Measurements from ENCODE around the gene SF3B6. TPM values are rescaled to one million over a fixed set of nuclear protein-coding genes. Genes with fewer than 3 reads are reported as not detected.
"Not testable (repeated sequence)": the region's sequence is repeated elsewhere in the genome, so short reads cannot be mapped to it uniquely, and the experiment has no call there.

The SF3B6 gene
- total RNA-seq, 1 experiment from 2014 or later, result 123 TPM

DNA sequence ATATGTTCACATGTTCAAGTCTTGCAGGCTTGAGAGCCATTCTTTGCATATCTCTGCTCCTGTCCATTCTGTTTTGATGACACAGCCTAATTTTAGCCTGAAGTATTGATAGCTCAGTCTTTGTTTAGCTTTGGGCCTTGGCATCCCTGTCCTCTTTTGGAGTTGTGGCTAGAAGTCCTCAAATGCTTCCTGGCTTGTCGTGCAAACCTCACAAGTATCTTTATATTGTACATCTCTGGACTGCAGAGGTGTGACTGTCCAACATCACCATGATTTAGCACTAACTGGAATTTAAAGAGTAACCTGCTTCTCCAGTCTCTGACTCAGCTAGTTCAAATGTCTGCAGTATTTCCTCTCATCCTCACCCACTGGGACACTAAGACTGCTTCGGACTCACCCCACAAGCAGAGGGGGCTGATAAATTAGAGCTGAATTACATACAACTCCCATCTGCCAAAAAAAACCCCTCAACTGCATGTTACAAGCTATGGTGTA lies 35.3 kb upstream of the SF3B6 start:
- Histone ChIP-seq H3K4me2 (peak overlapping the region; percentile 64), H3K79me2 (ENCODE audit: low read depth) (no peaks in the 10 kb centered on the region), H3K36me3 (ENCODE audit: low read depth) (no peaks in the 10 kb centered on the region), H3F3A (ENCODE audit: insufficient read depth, low read depth) (peaks cover 30% of the 10 kb centered on the region), H3K27ac (peak overlapping the region; percentile 92), H3K4me1 (replicated peaks; ENCODE audit: insufficient read depth) (peaks cover 45% of the 10 kb centered on the region), H4K20me1 (ENCODE audit: insufficient read depth) (no peaks in the 10 kb centered on the region), H2AFZ (peak overlapping the region; percentile 59; the same call in 1 of the 2 replicates), H3K9me2 (ENCODE audit: insufficient read depth) (no peaks in the 10 kb centered on the region), H3K4me3 (no peak overlapping the region), H3K9me3 (ENCODE audit: insufficient read depth, low read depth) (peaks cover 31% of the 10 kb centered on the region), H3K27me3 (ENCODE audit: insufficient read depth, low read depth) (no peaks in the 10 kb centered on the region)
- no peak for TF ChIP-seq EZH2 (IDR thresholded peaks at IDR 0.05; ENCODE audit: low read depth)
- no peak for TF ChIP-seq CTCF (conservative IDR thresholded peaks at IDR 0.05)
- ChIA-PET CTCF (interaction anchor here (0.6 to 0.9 kb wide), 3 partner anchors 27 to 184 kb away, joined by 3 to 6 read pairs (median 5); partner anchors contain the start of gene TP53I3), POLR2A (ENCODE audit: unreplicated experiment) (interaction anchor here (0.5 to 1.8 kb wide), 7 partner anchors 11 to 115 kb away, joined by 4 to 60 read pairs (median 9); partner anchors contain the start of genes PFN4, SF3B6 and TP53I3)
- DNase-seq, result peak; percentile 49 to 87
- BruUV-seq (replicated peaks), result no TSS peak
- intact Hi-C loops (cut with micrococcal nuclease; ENCODE audit: unreplicated experiment), result loop anchor here (1.0 kb wide), 1 partner anchor 35 kb away; the partner anchor contains the start of gene SF3B6

GRCh38 chr2:24110660-24111303 lies 34.7 kb upstream of the SF3B6 start:
- Histone ChIP-seq H3F3A (ENCODE audit: insufficient read depth, low read depth) (peaks cover 35% of the 10 kb centered on the region), H3K4me3 (no peak overlapping the region), H3K36me3 (ENCODE audit: low read depth) (no peaks in the 10 kb centered on the region), H3K4me2 (peak overlapping the region; percentile 64), H2AFZ (no peak overlapping the region), H3K27ac (peak overlapping the region; percentile 92), H3K27me3 (ENCODE audit: insufficient read depth, low read depth) (no peaks in the 10 kb centered on the region), H3K9me3 (ENCODE audit: insufficient read depth, low read depth) (peaks cover 31% of the 10 kb centered on the region), H3K9me2 (ENCODE audit: insufficient read depth) (no peaks in the 10 kb centered on the region), H4K20me1 (ENCODE audit: insufficient read depth) (no peaks in the 10 kb centered on the region), H3K79me2 (ENCODE audit: low read depth) (no peaks in the 10 kb centered on the region), H3K4me1 (replicated peaks; ENCODE audit: insufficient read depth) (peaks cover 48% of the 10 kb centered on the region)
- TSS peak; percentile 78 for BruUV-seq (replicated peaks)
- ChIA-PET POLR2A (ENCODE audit: unreplicated experiment) (interaction anchor here (0.5 to 1.8 kb wide), 6 partner anchors 12 to 307 kb away, joined by 4 to 9 read pairs (median 6); partner anchors contain the start of genes PFN4 and TP53I3), CTCF (interaction anchor here (0.6 to 0.9 kb wide), 2 partner anchors 27 to 183 kb away, joined by 5 to 6 read pairs; partner anchors contain the start of gene TP53I3)
- no peak for TF ChIP-seq EZH2 (IDR thresholded peaks at IDR 0.05; ENCODE audit: low read depth)
- TF ChIP-seq CTCF (conservative IDR thresholded peaks at IDR 0.05), result no peak
- intact Hi-C loops (cut with micrococcal nuclease; ENCODE audit: unreplicated experiment), result loop anchor here (1.0 kb wide), 1 partner anchor 34 kb away; the partner anchor contains the start of gene SF3B6
- peak; percentile 10 to 51 for DNase-seq

DNA sequence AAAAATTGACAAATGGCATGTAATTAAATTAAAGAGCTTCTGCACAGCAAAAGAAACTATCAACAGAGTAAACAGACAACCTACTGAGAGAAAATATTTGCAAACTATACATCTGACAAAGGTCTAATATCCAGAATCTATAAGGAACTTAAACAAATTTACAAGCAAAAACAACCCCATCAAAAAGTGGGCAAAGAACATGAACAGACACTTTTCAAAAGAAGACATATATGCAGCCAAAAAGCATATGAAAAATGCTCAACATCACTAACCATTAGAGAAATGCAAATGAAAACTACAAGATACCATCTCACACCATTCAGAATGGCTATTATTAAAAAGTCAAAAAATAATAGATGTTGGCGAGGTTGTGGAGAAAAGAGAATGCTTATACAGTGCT lies 33.3 kb upstream of the SF3B6 start:
- H3K4me2 ChIP-seq; H3K27me3 ChIP-seq (ENCODE audit: insufficient read depth, low read depth); H2AFZ ChIP-seq; H3K79me2 ChIP-seq (ENCODE audit: low read depth); H3K36me3 ChIP-seq (ENCODE audit: low read depth); BruUV-seq (replicated peaks); intact Hi-C loops (cut with micrococcal nuclease; ENCODE audit: unreplicated experiment); H3K4me3 ChIP-seq; H4K20me1 ChIP-seq (ENCODE audit: insufficient read depth); H3K27ac ChIP-seq; H3K9me2 ChIP-seq (ENCODE audit: insufficient read depth); DNase-seq: not testable (repeated sequence)
- CTCF ChIA-PET, result interaction anchor here (0.6 kb wide), 1 partner anchor 25 kb away, joined by 3 read pairs; no protein-coding TSS in a partner anchor
- Histone ChIP-seq H3K9me3 (ENCODE audit: insufficient read depth, low read depth) (peaks cover 23% of the 10 kb centered on the region), H3K4me1 (replicated peaks; ENCODE audit: insufficient read depth) (peaks cover 52% of the 10 kb centered on the region), H3F3A (ENCODE audit: insufficient read depth, low read depth) (peaks cover 27% of the 10 kb centered on the region)
- POLR2A ChIA-PET (ENCODE audit: unreplicated experiment), result interaction anchor here (0.6 to 0.7 kb wide), 2 partner anchors 74 to 112 kb away, joined by 3 to 8 read pairs; no protein-coding TSS in a partner anchor

Measured in PC-9 (cell line).